Measurements from ENCODE around the gene NQO2. TPM values are rescaled to one million over a fixed set of nuclear protein-coding genes. Genes with fewer than 3 reads are reported as not detected.

The NQO2 gene
- total and polyA plus RNA-seq, 10 of the 15 experiments (the other 5 are each of a cell fraction or from before 2014, with no cell fraction given), result 0.55 to 2.6 (median 0.80) TPM

- TF ChIP-seq SMAD1 (IDR thresholded peaks at IDR 0.05; ENCODE audit: low read depth, partially characterized antibody), result no peak
These were observed 34.7 kb upstream of the NQO2 start (continued) for GRCh38 chr6:2964793-2965505.

DNA sequence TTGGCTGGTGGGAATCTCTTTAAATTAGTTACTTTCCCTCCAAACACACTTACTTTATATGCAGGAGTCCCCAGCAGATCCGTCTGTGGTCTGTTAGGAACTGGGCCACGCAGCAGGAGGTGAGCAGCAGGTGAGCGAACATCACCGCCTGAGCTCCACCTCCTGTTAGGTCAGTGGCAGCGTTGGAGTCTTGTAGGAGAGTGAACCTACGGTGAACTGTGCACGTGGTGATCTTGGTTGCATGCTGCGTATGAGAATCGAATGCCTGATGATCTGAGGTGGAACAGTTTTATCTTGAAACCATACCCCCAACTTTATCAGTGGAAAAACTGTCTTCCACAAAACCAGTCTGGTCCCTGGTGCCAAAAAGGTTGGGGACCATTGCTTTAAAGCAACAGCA lies 33.3 kb upstream of the NQO2 start:
- POLR2A ChIA-PET, result no interaction called here
- peaks cover 3 to 7% of the 10 kb centered on the region in 2 experiments for H3K27me3 ChIP-seq (replicated peaks in 1 of 2; ENCODE audit: control insufficient read depth in 2 of 2, insufficient read depth in 2 of 2, low read length in 1 of 2)
- in situ Hi-C loops (cut with MboI), result no loop called here
- H3K79me2 ChIP-seq (ENCODE audit: control insufficient read depth, insufficient read depth, low read length), result no peaks in the 10 kb centered on the region
- no peak for ATAC-seq
- H2AFZ ChIP-seq (ENCODE audit: control insufficient read depth, low read depth, low read length), result no peak overlapping the region
- BruUV-seq (replicated peaks), result no TSS peak
- no peak overlapping the region for H3K27ac ChIP-seq (ENCODE audit: control insufficient read depth, insufficient read depth)
- H3K36me3 ChIP-seq (ENCODE audit: control insufficient read depth in 2 of 2, insufficient read depth in 2 of 2, low read length in 1 of 2), result no peaks in the 10 kb centered on the region
- RAD21 ChIA-PET (ENCODE audit: unreplicated experiment), result no interaction called here
- FAIRE-seq, result no peak
- CTCF ChIA-PET, result interaction anchor here (1.0 to 1.6 kb wide), 4 partner anchors 9 to 16 kb away, joined by 3 to 4 read pairs (median 4); no protein-coding TSS in a partner anchor
- H3K9ac ChIP-seq (ENCODE audit: control insufficient read depth, insufficient read depth, low read length), result no peak overlapping the region
- no peak for TF ChIP-seq ZNF207 (IDR thresholded peaks at IDR 0.05; ENCODE audit: borderline replicate concordance)
- TF ChIP-seq TCF3 (IDR thresholded peaks at IDR 0.05; ENCODE audit: borderline replicate concordance, insufficient read depth, low read depth, low read length), result no peak
- no peak for TF ChIP-seq CTCF (IDR thresholded peaks at IDR 0.05 in 2 of 3, conservative IDR thresholded peaks at IDR 0.05 in 1 of 3; ENCODE audit: control insufficient read depth in 2 of 3, extremely low read depth in 1 of 3, insufficient read depth in 1 of 3, low read depth in 3 of 3, low read length in 3 of 3)
- TF ChIP-seq TCF12 (IDR thresholded peaks at IDR 0.05; ENCODE audit: low read depth, low read length), result no peak
- no peak for TF ChIP-seq PBX3 (IDR thresholded peaks at IDR 0.05; ENCODE audit: insufficient replicate concordance, low read depth, low read length)
- TF ChIP-seq SMAD1 (IDR thresholded peaks at IDR 0.05; ENCODE audit: low read depth, partially characterized antibody), result no peak
- TF ChIP-seq EP300 (IDR thresholded peaks at IDR 0.05; ENCODE audit: borderline replicate concordance in 1 of 2, control insufficient read depth in 1 of 2, low read depth in 2 of 2, low read length in 2 of 2), result no peak
- TF ChIP-seq RAD21 (IDR thresholded peaks at IDR 0.05; ENCODE audit: insufficient read depth, low read depth, low read length), result no peak
- intact Hi-C loops (cut with micrococcal nuclease; ENCODE audit: unreplicated experiment), result no loop called here
- SMC1A ChIA-PET (ENCODE audit: uncharacterized antibody, unreplicated experiment), result interaction anchor here (0.6 to 1.8 kb wide), 4 partner anchors 9 to 22 kb away, joined by 3 to 4 read pairs (median 3); no protein-coding TSS in a partner anchor
- no peak overlapping the region for H3K4me3 ChIP-seq
- no peaks in the 10 kb centered on the region for H3K4me1 ChIP-seq (ENCODE audit: control insufficient read depth, insufficient read depth, low read length)
- H3K4me2 ChIP-seq (ENCODE audit: control insufficient read depth, insufficient read depth), result no peak overlapping the region
- no peaks in the 10 kb centered on the region for H4K20me1 ChIP-seq (ENCODE audit: control insufficient read depth, insufficient read depth)
- 52% methylated on average over 9 of the region's 9 CpGs for WGBS (ENCODE audit: insufficient coverage, insufficient replicate concordance, low lambda C conversion rate, missing lambda C conversion rate)
- no peak for DNase-seq (ENCODE audit: low read depth, low spot score)
- H3K9me3 ChIP-seq (replicated peaks; ENCODE audit: control insufficient read depth, insufficient read depth, low read length), result no peaks in the 10 kb centered on the region
